SK-N-MC (cell line): Measurements from ENCODE around the gene SLC35F1.

Source experiments
- EZH2 ChIP-seq: fragments of 200-600 bp; sonication (generic); IDR thresholded peaks from one replicate; pipeline ENCODE4 v1.6.1; 2017; ENCODE audit warnings: antibody characterized with exemption
- POLR2AphosphoS5 ChIP-seq: IDR thresholded peaks from 2 replicates; pipeline ENCODE4 v1.6.1; 2012; ENCODE audit warnings: mild to moderate bottlenecking, low read depth, low read length, borderline replicate concordance

DNA sequence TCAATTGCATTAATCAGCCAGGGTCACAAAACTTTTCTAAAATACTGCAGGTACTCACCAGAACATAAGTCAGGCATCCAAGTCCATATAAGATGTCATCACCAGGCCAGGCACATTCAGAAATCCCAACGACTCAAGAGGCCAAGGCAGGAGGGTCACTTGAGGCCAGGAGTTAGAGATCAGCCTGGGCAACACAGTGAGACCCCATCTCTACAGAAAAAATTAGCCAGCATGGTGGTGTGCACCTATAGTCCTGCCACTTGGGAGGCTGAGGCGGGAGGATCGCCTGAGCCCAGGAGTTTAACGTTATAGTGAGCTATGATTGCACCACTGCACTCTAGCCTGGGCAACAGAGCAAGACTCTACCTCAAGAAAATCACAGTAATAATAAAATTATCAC lies 362.6 kb downstream of the SLC35F1 start:
- TF ChIP-seq EZH2 (no peak), POLR2AphosphoS5 (no peak)
